ENCODE results near the gene MIGA1.
A peak's percentile ranks its signal among the peaks of the same experiment; 100 is the strongest.
"Not testable (repeated sequence)": the region's sequence is repeated elsewhere in the genome, so short reads cannot be mapped to it uniquely, and the experiment has no call there.

MIGA1 gene

GRCh38 chr1:77779529-77780281, at the start of gene MIGA1:
TSS of gene MIGA1 (plus strand) at chr1:77779649. CDS start at chr1:77783253, 3,604 bp downstream.
- H3K27ac ChIP-seq: peak within 1 kb of the TSS in 18 of 21 experiments; percentile 47 to 90 (median 76)
- H3K4me3 ChIP-seq: peak within 1 kb of the TSS; percentile 61 to 98 (median 73)

GRCh38 chr1:77732090-77732489, 47.4 kb upstream of the MIGA1 start:
- Histone ChIP-seq H3K27ac (no peak overlapping the region), H3K4me3 (no peak overlapping the region)

- H3K4me3 ChIP-seq: no peak overlapping the region
Observed at GRCh38 chr1:77739235-77739634, 40.2 kb upstream of the MIGA1 start.

GRCh38 chr1:77741316-77741715, 38.1 kb upstream of the MIGA1 start:
- Histone ChIP-seq H3K27ac (no peak overlapping the region), H3K4me3 (no peak overlapping the region)

More at GRCh38 chr1:77739235-77739634, 40.2 kb upstream of the MIGA1 start:
- no peak overlapping the region for H3K27ac ChIP-seq

- Histone ChIP-seq H3K4me3 (no peak overlapping the region), H3K27ac (no peak overlapping the region)
Observed at GRCh38 chr1:77742011-77742555, 37.4 kb upstream of the MIGA1 start.

- Histone ChIP-seq H3K27ac (no peak overlapping the region), H3K4me3 (no peak overlapping the region)
Observed at GRCh38 chr1:77744576-77744975, 34.9 kb upstream of the MIGA1 start.

GRCh38 chr1:77749489-77749888, 30.0 kb upstream of the MIGA1 start:
- H3K27ac ChIP-seq, H3K4me3 ChIP-seq: not testable (repeated sequence)

- H3K27ac ChIP-seq: peak overlapping the region in 2 of 21 experiments; percentile 4 to 57
- H3K4me3 ChIP-seq: no peak overlapping the region
Observed at GRCh38 chr1:77756052-77756754, 23.2 kb upstream of the MIGA1 start.

GRCh38 chr1:77757066-77757584, 22.3 kb upstream of the MIGA1 start:
- H3K27ac ChIP-seq: peak overlapping the region in 4 of 21 experiments; percentile 15 to 57 (median 21)
- no peak overlapping the region for H3K4me3 ChIP-seq

- peak overlapping the region in 1 of 7 experiments; percentile 97 for H3K4me3 ChIP-seq
- peak overlapping the region in 5 of 21 experiments; percentile 15 to 92 (median 25) for H3K27ac ChIP-seq
Observed at GRCh38 chr1:77757603-77758002, 21.8 kb upstream of the MIGA1 start.

- Histone ChIP-seq H3K27ac (peak within 1 kb of the TSS; percentile 68 to 98 (median 91)), H3K4me3 (peak within 1 kb of the TSS; percentile 49 to 100 (median 97))
Observed at GRCh38 chr1:77759071-77760028, 20.1 kb upstream of the MIGA1 start, which contains the start of gene USP33. TSS of gene USP33 (minus strand) at chr1:77759852. CDS start at chr1:77741697, 18,155 bp downstream.

GRCh38 chr1:77762072-77762476, 17.4 kb upstream of the MIGA1 start:
- Histone ChIP-seq H3K4me3 (no peak overlapping the region), H3K27ac (no peak overlapping the region)

- Histone ChIP-seq H3K27ac (no peak overlapping the region), H3K4me3 (no peak overlapping the region)
Observed at GRCh38 chr1:77768006-77768405, 11.4 kb upstream of the MIGA1 start.

GRCh38 chr1:77776007-77776700, 3.3 kb upstream of the MIGA1 start:
- H3K4me3 ChIP-seq: no peak overlapping the region
- H3K27ac ChIP-seq: no peak overlapping the region

- Histone ChIP-seq H3K4me3 (no peak overlapping the region), H3K27ac (no peak overlapping the region)
Observed at GRCh38 chr1:77781683-77782082, 2.2 kb downstream of the MIGA1 start.

- no peak overlapping the region for H3K4me3 ChIP-seq
- H3K27ac ChIP-seq: no peak overlapping the region
Observed at GRCh38 chr1:77783141-77783540, 3.7 kb downstream of the MIGA1 start.

- not testable (repeated sequence) for H3K27ac ChIP-seq
Observed at GRCh38 chr1:77786093-77786741, 6.8 kb downstream of the MIGA1 start.

GRCh38 chr1:77794550-77794949, 15.1 kb downstream of the MIGA1 start:
- Histone ChIP-seq H3K27ac (no peak overlapping the region), H3K4me3 (no peak overlapping the region)

More at GRCh38 chr1:77786093-77786741, 6.8 kb downstream of the MIGA1 start:
- H3K4me3 ChIP-seq: not testable (repeated sequence)
